Lower leg skin (tissue), 3 donors: ENCODE results near the gene SETD4.

Experiments used
- CTCF ChIP-seq, 3 donors: fragments of 450-650 bp; IDR thresholded peaks; one replicate each; pipeline ENCODE4 v1.5.1; 2016; ENCODE audit warnings: antibody characterized with exemption in 3 of 3, mild to moderate bottlenecking in 3 of 3, moderate library complexity in 2 of 3
- POLR2A ChIP-seq, 2 donors: fragments of 450-650 bp; IDR thresholded peaks; one replicate each; pipeline ENCODE4 v1.6.1; 2016 to 2017; ENCODE audit warnings: antibody characterized with exemption in 2 of 2, mild to moderate bottlenecking in 1 of 2, moderate library complexity in 1 of 2

GRCh38 chr21:36038701-36039497, 21.4 kb downstream of the SETD4 start:
- TF ChIP-seq CTCF (IDR thresholded peaks at IDR 0.05): no peak
- TF ChIP-seq POLR2A (IDR thresholded peaks at IDR 0.05): no peak
